GM18867 (cell line): Measurements from ENCODE around the gene MFF.
"Not testable (repeated sequence)": the region's sequence is repeated elsewhere in the genome, so short reads cannot be mapped to it uniquely, and the experiment has no call there.

ENCODE experiments used
- ATAC-seq: cut with Tn5 transposase; IDR thresholded peaks from one replicate; pipeline ENCODE4 v1.9.1; 2021; ENCODE audit warnings: mild to moderate bottlenecking, moderate library complexity; ENCODE audit not compliant: unreplicated experiment

MFF gene

DNA sequence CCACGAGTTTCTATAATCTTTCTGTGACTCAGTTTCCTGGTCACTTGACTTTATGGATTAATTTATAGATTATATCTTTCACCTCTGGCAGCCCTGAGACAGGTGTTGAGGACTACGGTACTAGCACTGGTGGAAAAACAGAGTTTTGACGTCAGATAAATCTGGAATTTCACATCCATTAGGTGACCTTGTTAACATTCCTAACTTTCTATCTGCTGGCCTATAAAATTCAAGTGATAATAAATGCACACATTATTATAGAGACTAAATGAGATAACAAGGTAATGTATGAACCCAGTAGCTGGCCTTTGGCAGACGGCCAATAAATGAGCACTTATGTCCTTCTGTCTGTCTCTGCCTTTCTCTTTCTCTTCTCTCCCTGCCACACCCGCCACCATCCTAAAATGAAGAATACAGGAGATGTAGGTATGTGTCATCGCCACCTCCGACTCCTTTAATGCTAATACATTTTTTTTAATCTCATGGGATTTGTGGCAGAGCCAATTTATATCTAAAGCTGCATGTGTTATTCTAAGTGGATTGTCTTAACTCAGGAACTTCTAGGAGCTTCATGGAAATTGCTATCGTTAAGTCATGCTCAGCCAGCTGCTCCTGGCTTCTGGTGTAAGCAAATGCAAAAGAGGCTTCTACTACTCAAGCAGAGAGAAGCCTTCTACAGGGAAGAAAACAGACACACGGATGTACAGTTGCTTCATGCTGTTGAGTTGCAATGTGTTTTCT is 51.8 kb downstream of the MFF start:
- no peak for ATAC-seq

DNA sequence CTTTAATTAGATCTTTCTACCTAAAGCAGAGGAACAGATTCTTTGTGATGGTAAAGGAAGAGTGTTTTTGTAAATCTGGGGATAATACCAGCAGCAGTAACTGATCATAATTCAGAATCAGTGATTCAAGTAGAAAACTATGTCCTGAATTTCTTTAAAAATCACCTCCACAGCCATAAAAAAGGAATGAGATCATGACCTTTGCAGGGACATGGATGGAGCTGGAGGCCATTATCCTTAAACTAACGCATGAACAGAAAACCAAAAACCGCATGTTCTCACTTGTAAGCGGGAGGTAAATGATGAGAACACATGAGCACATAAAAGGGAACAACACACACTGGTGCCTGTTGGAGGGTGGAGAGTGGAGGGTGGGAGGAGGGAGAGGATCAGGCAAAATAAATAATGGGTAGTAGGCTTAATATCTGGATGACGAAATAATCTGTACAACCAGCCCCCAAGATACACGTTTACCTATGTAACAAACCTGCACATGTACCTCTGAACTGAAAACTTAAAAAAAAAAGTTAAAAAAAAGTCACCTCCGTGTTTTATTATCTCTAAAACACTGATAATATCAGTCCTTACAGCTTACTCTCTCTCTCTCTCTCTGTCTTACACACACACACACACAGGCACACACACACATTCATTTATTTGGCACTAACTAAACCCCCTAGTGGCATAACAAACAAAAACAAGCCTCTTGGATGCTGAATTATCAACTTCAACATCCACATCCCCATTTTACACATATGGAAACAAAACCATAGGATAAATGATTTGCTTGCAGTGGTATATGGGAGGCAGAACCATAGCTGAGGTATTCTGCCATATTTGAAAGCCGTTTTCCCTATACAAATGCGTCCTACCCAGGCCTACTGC is 52.7 kb downstream of the MFF start:
- ATAC-seq = no peak

DNA sequence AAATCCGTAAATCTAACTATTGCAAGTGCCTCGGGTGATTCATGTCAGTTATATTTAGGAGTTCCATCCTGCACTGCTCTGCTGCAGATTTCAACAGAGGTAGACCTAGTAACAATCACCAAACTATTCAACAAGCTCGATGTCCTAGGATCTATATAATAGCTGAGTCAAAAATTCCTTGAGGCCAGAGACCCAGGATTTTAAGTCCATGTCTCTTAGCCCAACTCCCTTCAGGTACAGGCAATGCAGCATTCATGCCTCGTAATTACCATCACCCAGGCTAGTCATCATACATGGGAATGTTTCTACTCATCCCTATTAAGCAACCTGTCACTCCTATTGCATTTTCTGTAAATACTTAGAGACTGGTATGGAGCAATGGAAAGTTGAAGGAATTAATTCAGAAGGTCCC is 53.3 kb downstream of the MFF start:
- ATAC-seq = no peak

DNA sequence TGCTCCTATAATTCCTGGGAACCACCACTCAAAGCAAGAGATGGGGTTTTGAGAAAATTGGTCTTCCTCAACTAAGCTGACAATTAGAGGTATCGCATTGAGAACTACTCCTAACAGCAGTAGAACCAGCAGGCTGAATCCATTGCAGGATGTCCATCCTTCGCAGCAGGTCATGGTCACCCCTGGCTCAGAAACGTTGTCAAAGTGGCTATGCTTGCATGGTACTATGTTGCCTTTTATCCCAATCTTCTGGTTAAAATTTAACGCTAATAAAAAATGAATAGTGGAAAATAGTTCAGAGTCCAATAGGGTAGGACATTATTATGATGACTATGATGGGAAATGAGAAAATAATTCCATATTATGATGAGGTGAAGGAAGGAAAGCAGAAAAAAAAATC is 54.0 kb downstream of the MFF start, which contains the start of gene TM4SF20:
TM4SF20 (minus strand) TSS at position 212 of the 400 bp plus-strand sequence; CDS start at position 174, 38 bp downstream.
- ATAC-seq = no peak

DNA sequence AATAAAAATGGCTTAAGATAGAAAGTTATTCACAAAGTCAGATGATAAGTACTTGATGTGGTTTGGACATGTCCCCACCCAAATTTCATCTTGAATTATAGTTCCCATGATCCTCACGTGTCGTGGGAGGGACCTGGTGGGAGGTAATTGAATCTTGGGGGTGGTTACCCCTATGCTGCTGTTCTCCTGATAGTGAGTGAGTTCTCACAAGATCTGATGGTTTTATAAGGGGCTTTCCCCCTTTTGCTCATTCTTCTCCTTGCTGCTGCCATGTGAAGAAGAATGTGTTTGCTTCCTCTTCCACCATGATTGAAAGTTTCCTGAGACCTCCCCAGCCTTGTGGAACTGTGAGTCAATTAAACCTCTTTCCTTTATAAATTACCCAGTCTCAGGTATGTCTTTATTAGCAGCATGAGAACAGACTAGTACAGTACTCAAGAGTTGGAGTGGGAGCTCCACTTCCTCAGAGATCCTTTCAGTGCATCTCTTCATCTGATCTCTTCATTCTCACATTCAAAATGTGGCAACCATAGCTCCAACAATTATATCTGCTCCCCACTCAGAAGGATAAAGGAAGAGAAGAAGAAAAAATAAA is 57.3 kb downstream of the MFF start:
- ATAC-seq = not testable (repeated sequence)

DNA sequence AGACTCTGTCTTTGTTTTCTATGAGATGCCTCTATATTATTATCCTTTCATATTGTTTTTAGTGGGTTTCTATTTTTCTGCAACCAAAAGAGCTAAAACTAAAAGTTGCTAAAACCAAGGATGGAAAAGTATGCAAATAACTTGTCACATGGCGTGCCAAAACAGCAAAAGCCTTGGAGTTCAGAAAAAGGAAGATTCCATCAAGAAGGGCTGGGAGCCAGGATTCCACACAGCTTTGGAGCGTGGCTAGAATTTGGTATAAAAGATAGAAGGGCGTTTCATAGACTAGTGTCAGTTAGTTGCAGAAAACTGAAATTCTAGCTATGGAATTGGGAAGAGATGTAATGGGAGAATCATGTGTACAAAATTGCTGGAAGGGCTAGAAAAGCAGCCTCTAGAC is 58.6 kb downstream of the MFF start:
- no peak for ATAC-seq

DNA sequence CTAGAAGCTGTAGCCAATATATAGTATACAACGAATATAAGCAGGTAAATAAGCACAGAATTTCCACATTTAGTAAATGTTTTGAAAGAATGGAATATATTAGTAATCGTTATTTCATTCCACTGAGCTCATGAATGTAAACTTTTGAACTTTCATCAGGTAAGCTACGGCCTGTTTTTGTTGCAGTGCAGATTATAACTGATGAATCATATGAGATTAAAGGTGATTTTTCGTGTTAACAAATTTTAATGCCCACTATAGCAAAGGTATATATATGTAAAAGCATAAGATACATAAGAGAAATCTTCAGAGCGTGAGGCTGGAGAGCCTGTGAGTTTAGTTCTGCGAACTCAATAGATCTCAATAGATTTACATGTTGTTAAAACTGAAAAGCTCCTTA is 61.6 kb downstream of the MFF start:
- ATAC-seq = no peak

DNA sequence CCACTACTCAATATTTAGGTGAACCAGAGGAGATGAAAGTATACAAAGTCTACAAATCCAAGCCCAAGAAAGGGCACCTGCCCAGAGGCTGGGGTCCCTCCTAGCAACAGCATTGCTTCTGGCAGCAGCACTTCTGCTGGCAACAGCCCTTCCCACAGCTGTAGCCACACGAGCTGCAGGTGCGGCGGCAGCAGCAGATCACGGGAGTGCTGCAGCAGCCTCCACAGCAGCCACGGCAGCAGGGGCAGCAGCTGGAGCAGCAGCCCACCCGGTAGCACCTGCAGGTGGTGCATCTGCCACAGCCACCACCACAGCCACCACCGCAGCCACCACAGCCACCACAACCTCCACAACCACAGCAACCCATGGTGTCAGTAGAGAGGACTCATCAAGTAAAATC is 62.5 kb downstream of the MFF start, which contains the start of gene SCYGR1:
SCYGR1 (minus strand) TSS at position 367 of the 400 bp plus-strand sequence; CDS start at position 367, 0 bp downstream.
- not testable (repeated sequence) for ATAC-seq

DNA sequence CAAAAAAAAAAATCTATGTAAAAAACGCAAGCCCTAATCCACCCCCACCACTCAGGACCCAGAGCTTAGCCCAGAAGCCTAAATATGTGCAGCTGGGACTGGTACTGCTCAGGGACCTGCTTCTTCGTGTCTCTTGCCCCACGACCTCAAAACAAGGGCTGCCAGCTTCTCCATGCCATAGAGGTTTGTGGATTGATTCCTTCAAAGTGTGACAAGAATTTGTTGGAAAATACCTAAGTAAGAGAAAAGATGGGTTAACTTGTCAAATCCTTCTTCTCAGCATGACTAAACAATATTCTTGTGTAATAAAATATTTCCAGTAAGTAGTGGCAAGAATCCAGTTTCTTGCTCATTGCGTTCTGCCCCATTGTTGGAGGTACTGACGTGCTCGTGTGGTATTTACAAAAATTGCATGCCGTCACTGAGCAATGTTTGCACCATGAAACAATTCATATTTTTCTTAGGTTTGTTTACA is 63.5 kb downstream of the MFF start:
- ATAC-seq = no peak

DNA sequence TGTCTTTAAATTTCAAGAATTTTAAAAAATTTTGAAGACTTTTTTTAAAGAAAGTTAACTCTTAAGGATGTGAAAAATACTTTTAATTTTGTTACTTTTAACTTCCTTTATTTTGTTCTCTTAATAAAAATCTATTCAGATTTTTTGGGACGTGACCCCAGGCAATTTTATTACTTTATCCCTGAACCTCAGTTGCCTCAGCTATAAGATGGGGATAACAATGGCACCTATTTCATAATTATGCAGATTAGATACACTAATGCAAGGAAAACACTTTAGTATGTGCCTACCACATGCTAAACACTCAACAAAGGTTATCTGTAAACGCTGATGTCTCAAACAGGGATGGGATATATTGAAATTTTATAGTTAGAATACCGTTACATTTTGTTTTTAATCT is 64.2 kb downstream of the MFF start:
- ATAC-seq = no peak

DNA sequence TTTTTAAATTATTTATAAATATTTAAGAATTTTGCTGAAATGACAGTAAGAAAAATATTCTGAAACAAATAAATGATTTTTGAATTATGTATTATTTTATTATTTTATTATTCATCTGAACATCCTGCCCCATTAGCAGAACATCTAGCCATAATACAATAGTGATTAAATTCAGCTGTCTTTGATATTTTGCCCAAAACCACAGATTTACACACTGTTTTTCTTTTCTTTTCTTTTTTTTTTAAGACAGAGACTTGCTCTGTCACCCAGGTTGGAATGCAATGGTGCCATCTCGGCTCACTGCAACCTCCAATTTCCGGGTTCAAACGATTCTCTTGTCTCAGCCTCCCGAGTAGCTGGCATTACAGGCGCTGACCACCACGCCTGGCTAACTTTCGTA is 64.6 kb downstream of the MFF start:
- no peak for ATAC-seq

DNA sequence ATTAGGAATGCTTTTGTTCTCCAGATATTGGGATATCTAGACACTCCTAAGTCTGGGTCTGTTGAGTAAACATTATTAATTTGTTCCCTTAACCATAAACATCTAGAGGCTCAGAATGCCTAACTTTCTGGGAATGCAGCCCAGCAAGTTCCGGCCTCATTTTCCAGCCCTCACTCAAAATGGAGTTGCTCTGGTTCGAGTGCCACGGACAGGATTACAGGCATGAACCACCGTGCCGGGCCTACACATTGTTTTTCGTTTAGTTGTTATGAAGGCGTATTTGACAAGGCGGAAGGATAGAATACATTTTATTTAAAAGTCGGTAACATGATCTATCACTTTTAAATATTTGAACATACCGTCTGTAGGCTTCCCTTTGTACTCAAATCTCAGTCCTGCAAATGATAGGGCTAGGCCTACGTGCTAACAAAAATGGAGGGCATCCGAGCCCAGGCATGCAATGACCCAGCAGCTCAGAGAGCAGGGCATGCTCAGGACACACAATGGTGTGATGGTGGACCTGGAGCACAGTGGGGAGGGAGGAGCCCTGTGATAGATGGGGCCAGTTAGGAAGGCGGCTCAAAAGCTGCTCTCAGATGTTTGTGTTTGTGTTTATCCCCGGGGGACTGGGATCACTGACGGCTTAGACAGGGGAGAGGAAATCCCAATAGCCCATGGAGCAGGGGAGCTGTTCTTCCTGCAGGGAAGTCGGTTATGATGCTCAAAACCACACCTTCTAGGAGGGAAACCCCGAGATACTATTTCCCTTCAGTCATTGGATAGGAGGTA is 65.6 kb downstream of the MFF start:
- ATAC-seq = no peak

DNA sequence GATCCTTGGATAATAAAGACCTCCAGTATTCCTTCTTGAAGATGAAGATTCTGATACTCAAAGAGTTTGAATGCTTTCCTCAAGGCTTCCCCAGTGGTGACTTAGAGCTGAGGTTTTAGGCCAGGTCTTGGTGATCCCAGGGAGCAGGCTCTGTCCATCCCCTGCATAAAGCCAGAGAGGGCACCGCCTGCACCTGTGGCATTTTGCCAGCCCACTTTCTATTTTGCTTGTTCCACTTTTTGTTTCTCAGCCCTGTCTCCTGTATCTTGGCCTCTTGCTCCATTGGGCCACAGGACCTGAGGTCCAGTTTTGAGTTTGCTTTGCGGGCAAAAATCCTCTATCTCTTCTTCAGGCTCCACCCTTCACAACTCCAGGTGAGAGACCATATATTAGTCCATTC is 69.3 kb downstream of the MFF start:
- peak; percentile 79 for ATAC-seq

DNA sequence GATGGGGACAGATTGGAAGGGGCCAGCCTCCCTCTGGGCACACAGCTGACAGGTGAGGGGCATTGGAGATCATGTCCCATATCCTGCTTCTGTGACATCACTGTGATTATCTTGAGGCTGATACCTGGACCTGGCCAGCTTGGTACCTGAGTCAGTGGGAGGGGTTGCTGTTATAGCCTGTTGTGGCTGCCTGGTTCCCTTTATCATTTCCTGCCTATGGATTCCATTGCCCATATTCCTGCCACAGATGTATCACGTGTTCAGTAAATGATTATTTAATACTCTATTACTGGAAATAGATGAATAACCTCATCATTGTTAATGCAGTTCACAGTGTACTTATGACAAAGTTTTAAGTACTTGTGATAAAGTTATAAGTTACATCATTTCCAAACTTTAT is 70.5 kb downstream of the MFF start:
- no peak for ATAC-seq

DNA sequence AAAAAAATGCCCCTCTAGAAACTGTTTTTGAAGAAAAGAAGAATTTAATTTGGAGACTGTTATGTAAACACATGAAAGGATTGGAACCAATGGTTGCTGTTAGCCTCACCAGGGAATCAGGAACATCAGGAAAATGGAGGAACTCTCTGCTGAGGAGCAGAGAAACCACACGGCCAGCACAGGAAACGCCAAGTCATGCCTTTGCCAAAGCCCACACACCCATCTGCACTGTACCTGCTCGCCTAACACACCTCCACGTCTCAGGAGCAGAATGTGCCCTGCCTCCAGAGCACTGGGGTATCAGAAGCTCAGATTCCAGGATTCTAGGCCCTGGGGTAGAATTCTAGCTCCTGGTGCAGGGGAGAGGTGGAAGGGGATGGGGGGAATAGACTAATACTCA is 72.5 kb downstream of the MFF start:
- ATAC-seq = no peak

DNA sequence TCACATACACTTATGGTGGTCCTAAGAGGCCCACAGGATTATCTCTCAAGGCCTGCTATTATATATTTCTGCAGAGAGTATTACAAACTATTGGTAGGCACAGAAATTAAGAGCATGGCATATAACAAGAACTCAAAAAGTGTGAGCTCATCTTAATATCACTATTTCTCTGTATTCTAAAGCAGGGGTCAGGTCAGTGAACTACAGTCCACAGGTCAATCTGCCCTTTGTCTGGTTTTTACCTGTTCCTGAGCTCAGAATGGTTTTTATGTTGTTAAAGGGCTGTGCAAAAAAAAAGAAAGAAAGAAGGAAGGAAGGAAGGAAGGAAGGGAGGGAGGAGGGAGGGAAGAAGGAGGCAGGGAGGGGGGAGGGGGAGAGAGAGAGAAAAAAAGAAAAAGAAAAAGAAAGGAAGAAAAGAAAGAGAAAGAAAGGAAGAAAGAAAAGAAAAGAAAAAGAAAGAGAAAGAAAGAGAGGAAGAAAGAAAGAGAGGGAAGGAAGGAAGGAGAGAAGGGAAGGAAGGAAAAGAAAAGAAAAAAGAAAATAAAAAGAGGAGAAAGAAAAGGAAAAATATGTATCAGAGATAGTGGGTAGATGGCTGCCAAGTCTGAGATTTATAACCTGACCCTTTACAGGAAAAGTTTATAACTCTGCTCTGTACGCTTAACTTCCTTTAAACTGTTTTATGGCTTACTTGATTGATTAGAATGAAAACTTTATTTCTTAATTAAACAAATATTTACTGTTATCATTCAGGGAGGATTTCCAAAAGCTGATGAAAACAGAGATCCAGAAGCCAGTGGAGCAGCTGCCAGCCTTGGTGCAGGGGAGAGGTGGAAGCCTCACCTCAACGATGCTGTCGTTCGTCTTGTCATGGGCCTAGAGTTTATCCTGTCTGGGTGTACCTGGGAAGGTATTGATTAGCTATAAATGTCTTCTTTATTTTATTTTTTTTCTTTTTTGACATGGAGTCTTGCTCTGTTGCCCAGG is 73.9 kb downstream of the MFF start:
- no peak for ATAC-seq

DNA sequence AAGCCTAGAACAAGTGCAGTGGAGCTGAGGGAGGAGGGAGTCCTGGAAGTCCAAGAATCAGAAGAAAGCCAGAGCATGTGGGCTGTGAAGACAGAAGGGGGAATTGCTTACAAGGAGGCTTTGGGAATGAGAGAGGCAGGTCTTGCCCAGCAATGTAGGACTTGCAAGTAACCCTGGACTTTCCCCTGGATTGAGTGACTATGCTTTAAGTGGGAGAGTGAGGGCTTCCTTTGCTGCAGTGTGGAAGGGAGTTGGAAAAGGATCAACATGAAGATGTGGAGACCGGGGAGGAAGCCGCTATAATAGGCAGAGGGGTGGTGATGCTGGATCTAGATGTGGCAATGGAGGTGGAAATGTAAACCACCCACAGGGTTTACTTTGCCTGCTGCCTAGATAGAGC is 76.5 kb downstream of the MFF start:
- no peak for ATAC-seq

DNA sequence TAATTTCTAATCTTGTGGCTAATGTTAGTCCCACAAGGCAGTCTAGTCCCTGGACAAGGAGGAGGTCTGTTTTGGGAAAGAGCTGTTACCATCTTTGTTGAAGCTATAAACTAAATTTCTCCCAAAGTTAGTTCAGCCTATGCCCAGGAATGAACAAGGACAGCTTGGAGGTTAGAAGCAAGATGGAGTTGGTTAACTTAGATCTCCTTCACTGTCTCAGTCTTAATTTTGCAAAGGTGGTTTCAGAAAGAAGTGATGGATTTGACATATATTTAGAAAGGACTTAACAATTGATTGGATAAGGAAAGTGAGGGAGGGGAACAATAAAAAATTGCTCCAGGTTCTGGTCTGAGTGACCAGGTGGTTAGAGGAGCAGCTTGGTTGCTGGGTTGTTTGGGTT is 77.3 kb downstream of the MFF start:
- ATAC-seq = no peak

DNA sequence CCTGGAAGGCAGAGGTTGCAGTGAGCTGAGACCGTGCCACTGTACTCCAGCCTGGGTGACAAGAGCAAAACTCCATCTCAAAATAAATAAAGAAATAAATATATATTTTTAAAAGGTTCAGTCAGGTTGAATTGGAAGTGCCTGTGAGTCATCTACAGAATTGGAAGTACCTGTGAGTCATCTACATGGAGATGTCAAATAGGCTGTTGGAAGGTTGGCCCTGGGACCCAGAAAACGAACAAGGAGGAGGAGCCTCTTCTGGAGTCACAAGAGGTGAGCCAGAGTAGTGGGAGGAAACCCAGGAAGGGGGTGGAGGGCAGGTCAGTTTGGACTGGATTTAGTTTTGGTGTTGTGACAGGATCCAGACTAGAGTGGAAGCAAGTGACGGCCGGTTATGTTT is 77.9 kb downstream of the MFF start:
- ATAC-seq = no peak
